NOMO-1 treated with DMSO at 0.1 percent for 48 hours (cell line): ENCODE data around the gene PRUNE2.

Experiments used
- DNase-seq: peaks from one replicate; lab custom pipeline; 2025; ENCODE audit not compliant: unreplicated experiment; lab: John Stamatoyannopoulos, UW

Gene PRUNE2

DNA sequence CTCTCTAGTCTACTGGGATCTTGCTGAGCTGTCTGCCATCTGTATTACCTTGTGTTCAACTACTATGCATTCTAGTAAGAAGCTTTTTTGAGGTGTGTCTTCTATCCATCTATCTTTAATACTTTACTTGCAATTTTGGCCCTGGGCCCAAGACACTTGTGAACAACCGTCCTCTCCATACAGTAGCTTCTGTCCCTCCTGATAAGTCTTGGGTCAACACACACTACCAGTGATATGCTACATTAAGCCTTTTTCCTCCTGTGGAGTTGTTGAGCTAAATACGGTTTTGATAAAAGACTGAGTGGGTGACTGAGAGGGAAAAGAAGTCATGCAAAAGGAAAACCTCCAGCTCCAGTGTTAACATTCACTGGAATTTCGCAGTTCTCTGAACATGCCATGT, 275.0 kb downstream of the PRUNE2 start:
- DNase-seq, result no peak

DNA sequence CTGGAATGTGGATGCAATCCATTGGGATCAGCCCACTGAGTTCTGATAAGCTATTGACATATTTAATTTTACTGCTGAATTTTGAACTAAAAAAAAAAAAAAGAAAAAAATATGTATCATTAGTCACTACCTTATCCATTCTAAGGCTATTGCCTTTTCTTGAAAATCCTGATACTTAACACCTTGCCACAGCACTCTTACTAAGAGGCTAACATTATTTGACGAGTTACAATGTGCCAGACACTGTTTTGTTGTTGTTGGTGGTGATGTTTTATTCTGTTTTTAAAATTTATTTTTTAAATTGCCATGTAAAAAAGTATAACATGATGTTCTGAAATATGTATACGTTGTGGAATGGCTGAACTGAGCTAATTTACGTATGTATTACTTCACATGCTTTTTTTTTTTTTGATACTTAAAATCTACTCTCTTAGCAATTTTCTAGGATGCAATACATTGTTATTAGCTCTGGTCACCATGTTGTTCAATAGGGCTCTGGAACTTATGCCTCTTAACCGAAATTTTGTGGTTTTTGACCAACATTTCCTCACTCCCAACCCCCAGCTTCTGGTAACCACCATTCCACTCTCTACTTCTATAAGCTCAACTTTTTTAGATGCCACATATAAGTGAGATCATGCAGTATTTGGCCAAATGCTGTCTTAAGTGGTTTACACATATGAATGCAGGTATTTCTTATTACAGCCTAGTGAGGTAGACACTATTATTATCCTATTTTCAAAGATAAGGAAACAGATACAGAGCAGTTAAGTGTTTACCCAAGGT, 276.5 kb downstream of the PRUNE2 start:
- DNase-seq, result peak; percentile 85

DNA sequence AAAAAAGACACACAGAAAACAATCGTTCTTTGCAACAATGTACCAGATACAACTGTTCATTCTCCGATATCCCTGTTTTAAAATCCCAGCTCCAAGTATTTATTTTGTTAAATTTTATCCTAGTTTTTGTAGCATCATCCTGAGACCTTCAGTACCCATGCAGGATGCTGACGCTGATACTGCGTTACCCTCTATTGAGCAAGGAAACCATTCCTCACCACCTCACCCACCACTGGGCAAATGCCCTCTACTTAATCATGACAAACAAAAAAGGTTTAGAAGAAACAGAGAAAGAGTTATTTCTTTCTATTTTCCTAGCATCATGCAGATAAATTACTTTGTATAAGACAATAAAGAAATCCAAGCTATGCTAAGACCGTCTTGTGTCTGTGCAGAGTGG, 277.8 kb downstream of the PRUNE2 start:
- DNase-seq, result no peak

- DNase-seq, result no peak
Observed at GRCh38 chr9:76626980-76627379, 278.9 kb downstream of the PRUNE2 start.

DNA sequence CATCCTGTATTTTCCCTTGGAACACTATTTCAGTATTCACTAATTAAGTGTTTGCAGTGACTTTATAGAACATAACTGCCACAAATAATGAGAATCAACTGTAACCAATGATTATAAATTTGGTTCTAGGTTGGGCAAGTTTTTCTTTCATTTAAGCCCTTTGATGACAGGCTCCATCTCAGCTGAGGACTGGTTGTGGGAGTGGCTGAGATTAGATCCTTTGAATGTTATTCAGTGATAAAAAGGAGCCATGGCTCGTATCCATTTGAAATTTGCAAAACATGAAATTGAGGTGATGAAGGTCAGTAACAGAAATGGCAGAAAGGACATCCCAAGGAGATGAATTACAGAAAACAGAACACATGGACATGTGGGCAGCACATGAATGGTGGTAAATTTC, 279.8 kb downstream of the PRUNE2 start:
- DNase-seq, result no peak

DNA sequence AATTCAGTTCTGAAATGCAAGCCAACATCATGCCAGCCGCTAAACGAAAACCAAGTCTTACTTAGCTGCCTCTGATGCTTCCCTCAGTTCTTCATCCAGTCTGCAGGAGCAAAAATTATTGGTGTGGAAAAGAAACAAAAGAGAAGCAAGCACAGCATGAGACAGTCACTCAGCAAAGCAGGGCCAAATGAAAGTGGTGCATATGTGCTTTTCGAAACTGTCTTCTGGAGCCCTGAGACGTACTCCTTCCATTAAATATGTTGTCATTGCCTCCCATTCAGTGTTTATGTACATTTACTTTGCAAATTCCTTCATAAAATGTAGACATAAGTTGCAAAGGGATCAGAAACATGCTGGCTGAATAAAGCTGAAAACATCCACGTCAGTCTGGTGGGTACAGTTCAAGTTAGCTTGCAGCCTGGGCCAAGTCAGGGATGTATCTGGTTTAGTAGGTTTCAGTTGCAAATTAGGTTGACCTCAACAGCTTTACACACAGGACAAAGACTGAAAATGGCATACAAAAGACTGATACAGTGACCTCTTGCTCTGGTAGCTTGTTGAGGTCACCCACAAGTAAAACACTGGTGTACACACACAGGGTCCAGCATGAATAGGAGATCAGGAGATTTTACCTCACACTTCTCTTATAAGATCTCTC, 281.4 kb downstream of the PRUNE2 start:
- DNase-seq, result no peak

DNA sequence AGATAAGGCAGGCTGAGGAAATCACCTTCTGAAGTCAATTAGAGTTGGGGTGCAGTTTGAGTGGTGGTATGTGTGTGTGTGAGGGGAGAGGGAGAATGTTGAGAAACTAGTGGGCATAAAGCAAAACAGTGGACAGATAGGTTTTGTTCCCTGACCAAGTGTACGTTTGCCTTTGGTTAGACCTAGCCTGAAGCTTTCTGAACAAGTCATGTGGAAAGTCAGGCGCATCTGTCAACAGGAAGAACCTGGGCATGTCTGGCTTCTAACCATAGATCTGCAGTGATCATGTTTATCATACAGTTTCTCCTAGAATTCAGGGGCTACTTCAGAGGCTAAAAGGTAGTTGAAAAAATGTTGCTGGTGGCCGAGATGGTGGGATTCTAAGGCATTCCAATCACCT, 284.9 kb downstream of the PRUNE2 start:
- no peak for DNase-seq

DNA sequence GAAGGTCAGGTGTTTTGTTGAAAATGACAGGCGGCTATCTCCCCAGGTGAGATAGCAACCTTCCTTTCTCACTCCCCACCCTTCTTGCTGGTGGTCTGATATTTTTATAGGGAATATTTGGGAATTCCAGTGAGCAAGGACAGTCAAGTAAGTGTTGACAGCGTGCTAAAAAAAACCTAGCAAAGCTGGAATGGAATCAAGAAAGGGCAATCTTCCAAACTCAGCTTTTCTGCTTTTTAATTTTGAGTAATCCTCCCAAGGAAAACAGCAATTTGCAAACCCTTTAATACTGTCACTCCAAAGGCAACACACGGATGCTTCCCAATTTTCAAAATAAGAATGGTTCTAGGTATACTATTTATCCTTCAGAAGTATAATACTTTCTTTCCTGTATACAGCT, 285.3 kb downstream of the PRUNE2 start:
- DNase-seq, result no peak

- DNase-seq, result no peak
Observed at GRCh38 chr9:76619640-76620039, 286.3 kb downstream of the PRUNE2 start.

DNA sequence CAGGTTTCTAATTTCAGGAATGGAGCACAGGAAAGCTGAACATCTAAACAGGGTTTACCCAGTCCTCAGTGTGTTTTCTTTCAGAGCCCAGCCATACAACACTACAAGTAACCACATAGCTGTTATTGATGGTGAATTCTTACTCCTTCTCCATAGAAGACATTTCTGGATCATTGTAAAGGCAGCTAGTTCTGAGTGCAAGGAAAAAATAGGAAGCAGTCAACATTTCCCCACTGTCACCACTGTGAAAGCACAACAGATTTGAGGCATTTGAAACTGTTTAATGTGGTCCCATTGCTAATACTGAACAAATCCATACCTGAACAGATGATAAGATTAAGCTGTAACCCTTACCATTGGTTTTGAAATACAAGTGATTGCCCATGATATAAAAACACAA, 286.7 kb downstream of the PRUNE2 start:
- DNase-seq, result no peak

DNA sequence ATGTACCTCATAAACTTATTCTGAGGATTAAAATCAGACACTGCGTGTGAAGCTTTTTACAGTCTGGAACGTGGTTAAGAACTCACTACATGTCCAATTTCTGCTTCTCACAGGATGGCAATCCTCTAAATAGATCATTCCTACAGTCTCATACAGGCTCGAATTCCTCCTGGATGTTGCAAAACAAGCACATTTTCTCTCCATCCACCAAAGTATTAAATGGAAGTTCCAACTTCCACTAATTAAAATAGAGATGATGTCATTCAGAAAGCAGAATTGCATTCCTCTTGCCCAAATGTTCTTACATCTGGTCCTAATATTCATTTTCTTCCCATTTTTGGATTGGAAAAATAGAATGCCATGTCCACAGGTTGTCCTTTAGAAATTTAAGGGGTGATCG, 287.2 kb downstream of the PRUNE2 start:
- DNase-seq, result no peak

DNA sequence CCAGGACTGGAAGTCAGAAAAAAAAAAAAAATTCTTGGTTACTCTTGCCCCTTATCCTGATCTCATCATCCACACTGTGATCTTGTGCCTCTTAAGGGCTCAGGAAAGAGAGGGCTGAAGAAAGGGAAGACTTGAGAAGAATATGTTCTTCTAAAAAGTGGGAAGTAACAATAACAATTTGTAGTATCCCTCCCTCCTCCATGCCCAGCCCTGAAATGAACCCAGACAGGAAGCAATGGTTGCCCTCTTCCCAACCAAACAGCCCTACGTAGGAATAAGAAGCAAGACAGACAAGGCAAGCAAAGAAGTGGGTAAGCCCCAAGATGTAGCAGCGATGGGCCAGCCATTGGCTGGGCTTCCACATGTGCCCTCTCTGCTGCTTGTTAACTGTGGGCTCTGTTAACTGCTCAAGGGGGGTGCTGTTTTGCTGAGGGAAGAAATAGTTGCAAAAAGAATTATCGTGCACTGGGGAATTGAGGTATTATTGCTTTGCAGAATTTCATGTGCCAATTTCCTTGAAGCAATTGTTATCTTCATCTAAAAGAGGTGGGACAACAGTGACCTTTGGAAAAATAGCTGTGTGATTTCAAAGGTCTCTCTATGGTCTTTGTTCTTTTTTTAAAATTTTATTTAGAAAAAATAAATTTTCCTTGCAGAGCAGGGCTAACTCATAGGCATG, 288.3 kb downstream of the PRUNE2 start:
- no peak for DNase-seq

DNA sequence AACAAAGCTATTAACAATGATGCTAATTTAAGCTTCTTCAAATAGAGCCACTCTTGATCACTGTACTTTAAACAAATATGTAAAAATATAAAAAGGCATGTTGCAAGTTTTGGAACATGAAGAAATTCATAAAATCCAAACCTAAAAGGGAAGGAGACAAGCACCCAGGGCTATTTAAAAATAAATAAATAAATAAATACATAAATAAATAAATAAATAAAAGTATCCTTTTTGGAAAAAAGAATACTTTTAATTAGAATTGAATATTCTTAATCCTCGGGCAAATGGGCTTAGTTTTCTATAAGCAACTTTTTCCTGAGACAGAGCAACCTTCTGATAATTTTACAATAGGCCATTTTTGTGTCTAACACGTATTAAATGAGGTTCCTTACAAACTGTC, 289.1 kb downstream of the PRUNE2 start:
- DNase-seq, result no peak

DNA sequence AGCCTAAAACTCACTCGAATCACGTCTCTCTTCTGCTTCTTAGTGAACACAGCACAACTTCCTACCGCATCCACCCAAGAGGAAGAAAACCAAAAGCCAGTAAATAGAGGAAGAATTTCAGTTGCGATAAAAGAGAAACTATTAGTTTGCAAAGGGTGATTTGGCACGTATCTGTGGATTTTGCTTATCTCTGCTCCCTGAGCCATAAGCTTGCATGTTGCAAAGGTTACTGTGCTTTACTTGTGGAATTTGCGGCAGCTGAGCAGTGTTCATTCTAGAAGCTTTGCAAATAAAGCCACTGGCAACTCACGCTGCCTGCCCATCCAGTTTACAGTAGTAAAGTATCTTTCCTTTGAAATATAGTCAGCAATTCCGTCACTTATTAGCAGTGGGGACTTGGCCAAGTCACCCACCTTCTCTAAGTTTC, 290.7 kb downstream of the PRUNE2 start:
- DNase-seq, result peak; percentile 48

DNA sequence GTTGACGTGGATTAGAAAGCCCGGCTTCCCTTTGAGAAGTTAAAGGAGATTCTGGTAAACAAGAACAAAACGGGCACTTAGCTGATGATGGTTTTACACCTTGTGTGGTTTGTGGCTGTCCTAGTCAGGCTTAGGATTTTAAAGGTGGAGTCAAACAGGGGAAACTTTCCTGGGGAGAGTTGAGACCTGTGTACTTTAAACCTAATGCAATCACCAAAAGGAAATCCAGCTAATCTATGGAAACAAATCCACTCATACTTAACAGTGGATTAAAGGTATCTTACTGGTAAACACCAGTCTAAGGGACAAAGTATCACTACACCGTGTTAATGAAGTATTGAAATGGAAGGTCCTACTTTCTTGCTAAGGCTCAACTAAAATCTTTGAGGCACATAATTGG, 291.9 kb downstream of the PRUNE2 start:
- no peak for DNase-seq

DNA sequence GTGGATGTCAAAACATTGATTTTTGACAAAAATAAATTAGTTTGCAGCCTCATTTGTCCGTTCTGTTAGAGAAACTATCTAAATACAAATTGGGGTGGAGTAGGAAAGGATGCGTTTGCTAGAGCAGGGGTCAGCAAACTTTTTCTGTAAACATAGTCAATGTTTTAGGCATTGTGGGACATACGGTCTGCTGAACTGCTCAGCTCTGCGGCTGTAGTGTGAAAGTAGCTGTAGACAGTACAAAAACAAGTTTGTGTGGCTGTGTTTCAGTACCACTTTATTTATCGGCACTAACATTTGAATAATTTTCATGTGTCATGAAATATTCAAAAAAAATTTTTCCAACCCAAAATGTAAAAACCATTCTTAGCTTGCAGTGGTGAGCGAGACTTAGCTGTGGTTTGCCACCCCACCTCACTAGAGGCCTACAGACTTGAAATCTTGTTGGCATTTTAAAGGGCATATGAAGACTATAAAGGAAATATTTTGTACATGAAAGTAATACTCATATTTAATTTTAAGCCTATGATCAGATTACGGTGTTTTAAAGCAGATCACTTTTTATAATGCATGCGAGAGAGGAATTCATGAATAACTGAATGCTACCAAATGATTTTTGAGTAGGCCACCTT, 292.6 kb downstream of the PRUNE2 start:
- no peak for DNase-seq

DNA sequence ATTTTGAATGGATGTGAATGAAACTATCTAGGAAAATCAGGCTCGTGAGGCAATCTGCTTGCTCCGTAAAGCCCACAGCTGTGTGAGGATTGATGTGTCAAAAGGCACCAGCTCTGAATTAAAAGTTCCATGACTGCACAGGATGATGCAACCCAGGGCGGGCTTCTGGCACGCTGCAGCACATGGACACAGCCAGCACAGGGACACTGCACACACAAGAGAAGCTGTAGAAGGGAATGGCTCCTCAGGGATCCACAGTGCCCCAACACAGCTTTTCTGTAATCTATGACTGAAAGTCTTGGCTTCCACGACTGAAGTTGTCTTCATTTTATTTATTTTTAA, 295.9 kb downstream of the PRUNE2 start:
- DNase-seq, result no peak

DNA sequence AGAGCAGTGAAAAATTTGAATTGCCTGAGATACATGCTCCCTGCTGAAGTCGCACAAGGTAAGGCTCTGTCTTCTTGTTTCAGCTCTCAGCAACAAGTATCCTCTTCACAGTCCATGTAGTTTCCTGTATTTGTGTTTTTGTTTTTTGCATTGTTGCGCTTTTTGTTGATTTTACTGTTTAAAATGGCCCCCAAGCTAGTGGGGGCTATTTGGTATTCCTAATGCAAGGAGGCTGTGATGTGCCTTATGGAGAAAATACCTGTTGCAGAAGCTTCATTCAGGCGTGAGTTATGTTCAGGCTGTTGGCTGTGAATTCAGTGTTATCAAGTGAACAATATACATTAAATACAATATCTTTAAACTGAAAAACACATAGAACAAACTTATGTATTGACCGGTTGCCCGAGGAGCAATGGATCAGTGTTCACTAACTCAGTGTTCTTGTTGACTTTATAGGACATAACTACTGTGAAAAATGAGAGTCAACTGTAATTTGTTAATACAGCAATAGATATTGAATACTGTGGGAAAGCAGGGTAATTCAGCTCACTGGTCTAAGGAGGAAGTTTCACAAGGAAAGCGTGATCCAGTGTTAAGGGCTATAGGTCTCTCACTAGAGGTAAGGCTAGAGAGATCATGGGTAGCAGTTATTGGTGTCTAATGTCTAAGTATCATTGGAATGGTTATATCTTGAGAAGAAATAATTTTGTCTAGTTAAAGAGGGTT, 296.5 kb downstream of the PRUNE2 start:
- no peak for DNase-seq

- no peak for DNase-seq
Observed at GRCh38 chr9:76608575-76609273, 297.2 kb downstream of the PRUNE2 start.

DNA sequence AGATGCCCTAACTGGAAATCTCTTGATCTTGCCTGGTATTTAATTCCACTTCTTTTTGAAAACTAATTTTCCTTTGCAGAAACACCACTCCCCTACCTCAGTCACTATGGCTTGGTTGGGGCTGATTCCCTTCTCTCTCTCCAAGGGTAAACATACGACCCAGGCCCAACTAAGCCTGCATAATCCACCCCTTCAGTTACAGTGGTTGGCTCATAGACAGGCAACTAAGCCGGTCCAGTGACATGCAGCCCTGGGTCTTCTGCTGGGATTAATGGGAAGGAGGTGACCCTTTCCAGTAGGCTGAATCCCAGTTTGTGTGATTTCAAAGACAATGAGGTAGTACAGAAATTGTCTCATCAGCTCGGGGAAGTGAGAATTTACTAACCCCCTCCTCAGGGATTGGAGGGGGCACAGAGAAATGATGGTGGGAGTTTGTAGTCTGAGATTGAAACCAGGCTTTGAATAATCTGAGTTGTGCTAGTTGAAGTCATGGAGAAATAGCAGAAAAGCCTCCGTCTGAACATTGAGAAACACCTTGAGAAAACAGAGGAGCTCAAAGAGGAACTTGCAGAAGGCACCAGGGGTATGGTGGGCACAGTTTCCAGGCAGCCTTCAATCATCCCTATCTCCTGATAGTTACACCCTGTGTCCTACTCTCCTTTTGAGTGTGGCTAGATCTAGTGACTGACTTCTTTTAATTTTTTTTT, 298.0 kb downstream of the PRUNE2 start:
- peak; percentile 73 for DNase-seq
